Muscle layer of colon (tissue), 2 donors: ENCODE measurements around the gene CLDN3.
"Not testable (repeated sequence)": the region's sequence is repeated elsewhere in the genome, so short reads cannot be mapped to it uniquely, and the experiment has no call there.

Source experiments
- H3K27ac ChIP-seq: one replicate; pipeline ENCODE4 v1.7.0; 2013; ENCODE audit warnings: low read depth, mild to moderate bottlenecking, low read length, moderate library complexity
- H3K27me3 ChIP-seq, 2 donors: one replicate each; pipeline ENCODE4 v1.7.0; 2013; ENCODE audit warnings: low read length in 2 of 2, mild to moderate bottlenecking in 2 of 2; ENCODE audit not compliant: insufficient read depth in 2 of 2, control insufficient read depth in 1 of 2
- H3K36me3 ChIP-seq: one replicate; pipeline ENCODE4 v1.7.0; 2013; ENCODE audit warnings: mild to moderate bottlenecking, low read length; ENCODE audit not compliant: insufficient read depth
- H3K4me1 ChIP-seq: one replicate; pipeline ENCODE4 v1.7.0; 2013; ENCODE audit warnings: mild to moderate bottlenecking, low read length; ENCODE audit not compliant: insufficient read depth
- H3K4me3 ChIP-seq, 2 donors: one replicate each; pipeline ENCODE4 v1.7.0; 2013; ENCODE audit warnings: low read length in 2 of 2, low read depth in 1 of 2, mild to moderate bottlenecking in 1 of 2, moderate library complexity in 1 of 2
- H3K9ac ChIP-seq: one replicate; pipeline ENCODE4 v1.7.0; 2013; ENCODE audit warnings: low read length
- H3K9me3 ChIP-seq: one replicate; pipeline ENCODE4 v1.7.0; 2013; ENCODE audit warnings: mild to moderate bottlenecking, low read length
- donor health status: abdominal sarcoma.
- donor health status: Adenocarcinoma of cecum.

CLDN3 gene, protein sequence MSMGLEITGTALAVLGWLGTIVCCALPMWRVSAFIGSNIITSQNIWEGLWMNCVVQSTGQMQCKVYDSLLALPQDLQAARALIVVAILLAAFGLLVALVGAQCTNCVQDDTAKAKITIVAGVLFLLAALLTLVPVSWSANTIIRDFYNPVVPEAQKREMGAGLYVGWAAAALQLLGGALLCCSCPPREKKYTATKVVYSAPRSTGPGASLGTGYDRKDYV

GRCh38 chr7:73770002-73770859, at the start of gene CLDN3:
Gene CLDN3 (minus strand): TSS chr7:73770270. CDS start chr7:73770049, 221 bp downstream.
- H3K4me3 ChIP-seq = no peak within 1 kb of the TSS
- no peaks in the 10 kb centered on the region for H3K4me1 ChIP-seq
- H3K9me3 ChIP-seq = no peaks in the 10 kb centered on the region
- no peaks in the 10 kb centered on the region for H3K36me3 ChIP-seq
- H3K9ac ChIP-seq = no peak within 1 kb of the TSS
- no peak within 1 kb of the TSS for H3K27ac ChIP-seq
- peaks cover 8 to 29% of the 10 kb centered on the region in 2 donors for H3K27me3 ChIP-seq

DNA sequence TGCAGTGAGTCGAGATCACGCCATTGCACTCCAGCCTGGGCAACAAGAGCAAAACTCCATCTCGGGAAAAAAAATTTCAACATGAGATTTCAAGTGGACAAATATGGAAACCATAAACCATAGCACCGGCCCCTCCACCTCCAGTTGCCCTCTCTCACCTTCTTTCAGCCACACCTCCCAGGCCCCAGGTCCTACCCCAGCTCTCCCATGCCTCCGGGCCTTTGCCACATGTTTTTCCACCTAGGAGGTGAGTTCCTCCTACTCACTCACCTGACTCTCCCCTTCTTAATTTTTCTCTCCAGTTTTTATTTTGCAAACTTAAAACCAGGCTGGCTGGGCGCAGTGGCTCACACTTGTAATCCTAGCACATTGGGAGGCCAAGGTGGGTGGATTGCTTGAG, 47.1 kb upstream of the CLDN3 start:
- H3K4me3 ChIP-seq = no peak overlapping the region
- H3K9ac ChIP-seq = no peak overlapping the region
- no peaks in the 10 kb centered on the region for H3K36me3 ChIP-seq

GRCh38 chr7:73815436-73815835, 45.4 kb upstream of the CLDN3 start:
- Histone ChIP-seq H3K4me1 (no peaks in the 10 kb centered on the region), H3K36me3 (no peaks in the 10 kb centered on the region), H3K4me3 (no peak overlapping the region), H3K27ac (no peak overlapping the region), H3K27me3 (peaks cover 0 to 8% of the 10 kb centered on the region in 2 donors), H3K9me3 (no peaks in the 10 kb centered on the region), H3K9ac (no peak overlapping the region)

More for the DNA sequence above, 47.1 kb upstream of the CLDN3 start:
- Histone ChIP-seq H3K4me1 (no peaks in the 10 kb centered on the region), H3K9me3 (no peaks in the 10 kb centered on the region), H3K27me3 (no peaks in the 10 kb centered on the region), H3K27ac (no peak overlapping the region)

- Histone ChIP-seq H3K9me3 (no peaks in the 10 kb centered on the region), H3K4me3 (no peak overlapping the region), H3K4me1 (no peaks in the 10 kb centered on the region), H3K36me3 (no peaks in the 10 kb centered on the region), H3K27me3 (peaks cover 0 to 10% of the 10 kb centered on the region in 2 donors), H3K9ac (no peak overlapping the region), H3K27ac (no peak overlapping the region)
Measured at GRCh38 chr7:73812996-73813395, 42.9 kb upstream of the CLDN3 start.

DNA sequence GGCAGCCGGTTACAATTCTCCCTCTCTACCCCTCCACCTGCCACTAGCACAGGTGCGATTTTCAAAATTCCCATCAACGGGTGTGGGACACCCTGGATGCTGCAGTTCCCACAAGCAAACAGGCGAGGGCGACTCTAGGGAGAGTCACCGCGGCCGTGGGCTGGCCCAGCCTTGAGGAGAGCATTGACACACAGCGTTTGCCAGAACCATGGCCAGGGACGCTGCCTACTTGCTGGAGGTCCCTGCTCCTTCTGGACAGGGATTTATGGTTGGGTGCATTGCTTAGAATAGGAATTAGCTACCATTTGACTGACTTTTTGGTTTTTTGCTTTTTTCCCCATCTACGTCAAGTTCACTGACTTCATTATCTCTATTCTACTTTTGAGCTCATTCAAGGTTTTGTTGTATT, 41.7 kb upstream of the CLDN3 start:
- H3K27ac ChIP-seq = no peak overlapping the region
- H3K27me3 ChIP-seq = peaks cover 0 to 10% of the 10 kb centered on the region in 2 donors
- no peaks in the 10 kb centered on the region for H3K4me1 ChIP-seq
- H3K4me3 ChIP-seq = no peak overlapping the region
- H3K9ac ChIP-seq = no peak overlapping the region
- no peaks in the 10 kb centered on the region for H3K9me3 ChIP-seq
- H3K36me3 ChIP-seq = no peaks in the 10 kb centered on the region

DNA sequence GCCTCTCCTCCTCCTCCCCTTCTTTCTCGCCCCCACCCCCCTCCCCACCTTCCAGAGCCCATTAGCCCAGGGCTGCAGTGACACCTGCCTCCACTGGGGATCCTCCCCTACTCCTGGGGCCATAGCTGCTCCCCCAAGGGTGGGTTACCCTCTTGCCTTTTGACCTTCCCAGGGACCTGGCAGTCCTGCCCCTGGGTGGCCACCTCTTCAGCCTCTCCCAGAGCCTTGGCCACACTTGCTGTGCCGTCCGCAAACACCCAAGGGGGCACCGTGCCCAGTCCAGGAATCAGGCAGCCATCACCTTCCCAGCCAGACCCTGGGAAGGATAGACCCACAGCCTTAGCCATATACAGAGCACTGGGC, 40.9 kb upstream of the CLDN3 start:
- Histone ChIP-seq H3K27ac (no peak overlapping the region), H3K27me3 (peaks cover 0 to 10% of the 10 kb centered on the region in 2 donors), H3K36me3 (no peaks in the 10 kb centered on the region), H3K4me3 (no peak overlapping the region), H3K9ac (no peak overlapping the region), H3K4me1 (no peaks in the 10 kb centered on the region), H3K9me3 (no peaks in the 10 kb centered on the region)

DNA sequence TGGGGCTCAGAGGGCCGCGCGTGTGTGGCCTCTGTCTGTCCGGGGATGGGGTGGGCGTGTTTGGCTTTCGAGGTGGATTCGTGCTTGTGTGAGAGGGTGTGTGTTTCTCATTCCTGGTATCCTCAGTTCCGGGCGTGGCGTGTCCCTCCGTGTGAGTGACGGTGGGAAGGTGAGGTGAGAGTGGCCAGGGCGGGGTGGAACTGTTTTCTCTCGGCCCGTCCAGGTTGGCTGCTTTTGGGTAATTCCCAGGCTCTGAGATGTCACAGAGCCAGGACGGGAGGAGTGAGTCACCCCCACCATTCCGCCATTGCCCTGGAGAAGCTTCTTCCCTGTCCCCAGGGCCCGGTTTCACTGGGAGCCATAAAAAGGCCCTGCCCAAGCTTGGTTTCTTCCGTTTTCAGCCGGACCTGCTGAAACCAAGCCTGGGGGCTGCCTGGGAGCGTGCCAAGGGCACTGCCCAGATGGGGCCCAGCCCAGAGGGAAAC, 39.4 kb upstream of the CLDN3 start:
- Histone ChIP-seq H3K27ac (no peak overlapping the region), H3K9me3 (no peaks in the 10 kb centered on the region), H3K9ac (no peak overlapping the region)

DNA sequence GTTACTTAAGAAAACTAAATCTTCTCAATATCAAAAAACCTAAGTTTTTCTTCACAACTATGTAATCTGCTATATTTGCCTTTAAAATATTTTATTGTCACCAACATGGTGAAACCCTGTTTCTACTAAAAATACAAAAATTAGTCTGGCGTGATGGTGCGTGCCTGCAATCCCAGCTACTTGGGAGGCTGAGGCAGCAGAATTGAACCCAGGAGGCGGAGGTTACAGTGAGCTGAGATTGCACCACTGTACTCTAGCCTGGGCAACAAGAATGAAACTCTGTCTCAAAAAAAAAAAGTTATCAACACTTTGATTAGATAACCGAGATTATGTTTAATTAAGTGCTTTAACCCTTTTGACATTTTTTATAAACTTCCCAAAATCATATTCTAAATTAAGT, 32.4 kb upstream of the CLDN3 start:
- H3K4me1 ChIP-seq = no peaks in the 10 kb centered on the region
- H3K27ac ChIP-seq = no peak overlapping the region
- no peak overlapping the region for H3K4me3 ChIP-seq
- no peaks in the 10 kb centered on the region for H3K9me3 ChIP-seq
- H3K36me3 ChIP-seq = no peaks in the 10 kb centered on the region
- H3K27me3 ChIP-seq = no peaks in the 10 kb centered on the region
- no peak overlapping the region for H3K9ac ChIP-seq

More for the DNA sequence above, 39.4 kb upstream of the CLDN3 start:
- H3K4me1 ChIP-seq = no peaks in the 10 kb centered on the region
- H3K4me3 ChIP-seq = no peak overlapping the region
- H3K36me3 ChIP-seq = no peaks in the 10 kb centered on the region
- H3K27me3 ChIP-seq = peaks cover 0 to 10% of the 10 kb centered on the region in 2 donors

DNA sequence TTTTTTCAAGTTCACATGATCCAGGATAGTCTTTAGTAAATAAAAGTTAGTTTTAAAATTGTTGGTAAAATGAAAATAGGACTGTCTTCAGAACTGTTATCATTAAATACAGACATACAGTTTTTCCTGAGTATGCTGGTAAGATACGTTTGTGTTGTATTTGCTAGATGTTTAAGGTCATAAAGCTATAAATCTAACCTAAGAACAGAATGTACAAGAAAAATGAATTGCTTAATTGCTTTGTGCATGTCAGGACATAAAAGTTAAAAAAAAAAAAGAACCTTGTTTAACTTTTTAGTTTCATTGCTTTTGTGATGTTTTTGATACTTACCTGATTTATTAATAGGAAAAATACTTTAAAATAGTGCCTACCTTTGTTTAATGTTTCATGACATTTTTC, 31.5 kb upstream of the CLDN3 start:
- Histone ChIP-seq H3K4me3 (no peak overlapping the region), H3K4me1 (no peaks in the 10 kb centered on the region), H3K9ac (no peak overlapping the region), H3K27me3 (no peaks in the 10 kb centered on the region), H3K27ac (no peak overlapping the region), H3K9me3 (no peaks in the 10 kb centered on the region), H3K36me3 (no peaks in the 10 kb centered on the region)

GRCh38 chr7:73799282-73800141, 29.4 kb upstream of the CLDN3 start:
- Histone ChIP-seq H3K9me3 (no peaks in the 10 kb centered on the region), H3K4me3 (no peak overlapping the region), H3K9ac (no peak overlapping the region), H3K27ac (no peak overlapping the region), H3K36me3 (no peaks in the 10 kb centered on the region), H3K4me1 (no peaks in the 10 kb centered on the region), H3K27me3 (no peaks in the 10 kb centered on the region)

GRCh38 chr7:73797176-73797575, 27.1 kb upstream of the CLDN3 start:
- not testable (repeated sequence) for H3K4me1 ChIP-seq, H3K9ac ChIP-seq, H3K9me3 ChIP-seq, H3K36me3 ChIP-seq, H3K27ac ChIP-seq, H3K4me3 ChIP-seq, H3K27me3 ChIP-seq
